Measurements from ENCODE around the gene DPP9. TPM values are rescaled to one million over a fixed set of nuclear protein-coding genes. Genes with fewer than 3 reads are reported as not detected.
A peak's percentile ranks its signal among the peaks of the same experiment; 100 is the strongest.

Gene DPP9
- total and polyA plus RNA-seq, 2 of the 13 experiments (the other 11 are each of a cell fraction or from before 2014, with no cell fraction given) = 8.4 to 25.8 TPM

GRCh38 chr19:4669723-4670480, 53.7 kb downstream of the DPP9 start, which contains the start of gene MYDGF (continued):
- TF ChIP-seq GMEB1 (CRISPR knock-in tag; IDR thresholded peaks at IDR 0.05; ENCODE audit: borderline replicate concordance) (peak; percentile 94), ATF3 (CRISPR knock-in tag; IDR thresholded peaks at IDR 0.05) (peak; percentile 44), NFYB (CRISPR knock-in tag; IDR thresholded peaks at IDR 0.05) (peak; percentile 84), ZC3H4 (CRISPR knock-in tag; IDR thresholded peaks at IDR 0.05; ENCODE audit: borderline replicate concordance) (no peak), ZNF225 (CRISPR knock-in tag; IDR thresholded peaks at IDR 0.05) (no peak), ZNF337 (CRISPR knock-in tag; IDR thresholded peaks at IDR 0.05; ENCODE audit: borderline replicate concordance, low read depth) (no peak), TBX3 (IDR thresholded peaks at IDR 0.05; ENCODE audit: borderline replicate concordance) (no peak), ZNF10 (CRISPR knock-in tag; IDR thresholded peaks at IDR 0.05; ENCODE audit: borderline replicate concordance, low read depth) (no peak), TIGD3 (CRISPR knock-in tag; IDR thresholded peaks at IDR 0.05; ENCODE audit: borderline replicate concordance) (peak; percentile 73; the same call in 1 of the 2 replicates), ZNF713 (CRISPR knock-in tag; IDR thresholded peaks at IDR 0.05) (no peak), NBN (conservative IDR thresholded peaks at IDR 0.05) (no peak), SIX4 (CRISPR knock-in tag; IDR thresholded peaks at IDR 0.05) (peak; percentile 25; the same call in 1 of the 2 replicates), ISL2 (CRISPR knock-in tag; IDR thresholded peaks at IDR 0.05) (no peak), PCBP1 (IDR thresholded peaks at IDR 0.05; ENCODE audit: borderline replicate concordance, low read depth, low read length) (0 out of 2 replicates have a peak, but pooled peaks have one; percentile 37), ZSCAN22 (CRISPR knock-in tag; IDR thresholded peaks at IDR 0.05) (no peak), ZNF274 (CRISPR knock-in tag; IDR thresholded peaks at IDR 0.05) (peak; percentile 77), MNT (IDR thresholded peaks at IDR 0.05) (peak; percentile 99), ZNF350 (CRISPR knock-in tag; IDR thresholded peaks at IDR 0.05; ENCODE audit: borderline replicate concordance, low read depth) (no peak), NFAT5 (CRISPR knock-in tag; IDR thresholded peaks at IDR 0.05) (peak; percentile 75; the same call in 1 of the 2 replicates)
